Adrenal gland (tissue), 5 donors: ENCODE measurements around the gene ASCC1.

Source experiments
- CTCF ChIP-seq, 6 experiments: fragments of 450-650 bp in 4 of 6; fragments of 200-600 bp in 2 of 6; sonication (generic) in 1 of 6; IDR thresholded peaks; 1 replicate in 5 of 6; 2 replicates in 1 of 6; pipeline versions ENCODE4 v1.5.1 to v1.8.0; 2016 to 2021; ENCODE audit warnings: antibody characterized with exemption in 6 of 6, mild to moderate bottlenecking in 2 of 6, moderate library complexity in 1 of 6
- POLR2A ChIP-seq, 2 donors: fragments of 450-650 bp; IDR thresholded peaks; one replicate each; pipeline ENCODE4 v1.6.1; 2017; ENCODE audit warnings: antibody characterized with exemption in 2 of 2, mild to moderate bottlenecking in 2 of 2, moderate library complexity in 1 of 2
- donor health status: DM: no; HTN: no; CAD: no.

DNA sequence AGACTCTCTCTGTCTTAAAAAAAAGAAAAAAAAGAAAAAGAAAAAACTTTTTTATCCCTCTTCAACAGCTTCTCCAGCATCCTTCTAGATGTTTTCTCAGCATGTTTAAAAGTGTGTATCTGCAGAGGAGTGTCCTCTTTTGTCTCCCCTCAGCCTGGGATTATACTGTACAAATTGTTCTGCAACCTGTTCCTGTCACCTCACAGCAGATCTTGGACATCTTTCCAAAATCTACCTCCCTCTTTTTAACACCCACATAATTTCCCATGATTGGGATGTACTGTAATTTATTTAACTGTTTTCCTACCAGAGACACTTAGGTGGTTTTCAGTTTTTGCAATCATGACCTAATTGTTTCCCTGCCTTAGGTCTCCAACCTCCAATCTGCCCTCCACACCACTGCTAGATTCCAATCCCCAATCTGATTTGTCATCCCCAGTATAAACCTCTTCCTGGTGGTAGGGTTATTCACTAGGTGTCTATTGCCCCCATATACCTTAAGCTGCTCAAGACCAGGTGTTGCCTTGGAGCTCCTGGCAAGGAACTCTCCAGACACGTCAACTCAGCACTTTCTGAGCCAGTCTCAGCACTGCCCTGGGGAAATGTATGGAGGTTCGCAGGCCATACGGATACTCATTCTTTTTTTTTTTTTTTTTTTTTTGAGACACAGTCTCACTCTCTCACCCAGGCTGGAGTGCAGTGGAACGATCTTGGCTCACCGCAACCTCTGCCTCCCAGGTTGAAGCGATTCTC is 40.1 kb upstream of the ASCC1 start:
- TF ChIP-seq POLR2A (IDR thresholded peaks at IDR 0.05) (no peak), CTCF (IDR thresholded peaks at IDR 0.05) (no peak)
